ENCODE results near the gene PLAAT3.
A peak's percentile ranks its signal among the peaks of the same experiment; 100 is the strongest.
"Not testable (repeated sequence)": the region's sequence is repeated elsewhere in the genome, so short reads cannot be mapped to it uniquely, and the experiment has no call there.

PLAAT3 gene

GRCh38 chr11:63614136-63614671, at the start of gene PLAAT3:
PLAAT3 (minus strand) TSS chr11:63614433; CDS start chr11:63614014, 419 bp downstream.
- DNase-seq (ENCODE audit: low spot score in 2 of 2) (peak in 1 of 2 donors; percentile 24), ATAC-seq (replicated peaks; ENCODE audit: extremely low read depth, poor library complexity, severe bottlenecking) (peak; percentile 50)
- peak within 1 kb of the TSS; percentile 90 for H3K4me3 Mint-ChIP-seq
- no peaks in the 10 kb centered on the region for H3K27me3 Mint-ChIP-seq
- H3K9me3 Mint-ChIP-seq: no peaks in the 10 kb centered on the region
- peaks cover 33% of the 10 kb centered on the region for H3K4me1 Mint-ChIP-seq
- H3K36me3 Mint-ChIP-seq (ENCODE audit: insufficient read depth): peaks cover 7% of the 10 kb centered on the region
- peak within 1 kb of the TSS; percentile 94 for H3K27ac Mint-ChIP-seq (ENCODE audit: low read depth)

- Mint-ChIP-seq H3K36me3 (ENCODE audit: insufficient read depth) (peaks cover 3% of the 10 kb centered on the region), H3K4me1 (peaks cover 38% of the 10 kb centered on the region), H3K9me3 (no peaks in the 10 kb centered on the region), H3K27ac (ENCODE audit: low read depth) (no peak overlapping the region), H3K27me3 (no peaks in the 10 kb centered on the region), H3K4me3 (no peak overlapping the region)
- no peak for DNase-seq (ENCODE audit: low spot score in 2 of 2)
- no peak for ATAC-seq (replicated peaks; ENCODE audit: extremely low read depth, poor library complexity, severe bottlenecking)
Measured at GRCh38 chr11:63663809-63664208, 49.6 kb upstream of the PLAAT3 start.

GRCh38 chr11:63660972-63661371, 46.7 kb upstream of the PLAAT3 start:
- H3K9me3 Mint-ChIP-seq: no peaks in the 10 kb centered on the region
- no peak for ATAC-seq (replicated peaks; ENCODE audit: extremely low read depth, poor library complexity, severe bottlenecking)

GRCh38 chr11:63652671-63653070, 38.4 kb upstream of the PLAAT3 start:
- peak overlapping the region; percentile 32 for H3K27ac Mint-ChIP-seq (ENCODE audit: low read depth)
- ATAC-seq (replicated peaks; ENCODE audit: extremely low read depth, poor library complexity, severe bottlenecking) (no peak), DNase-seq (ENCODE audit: low spot score in 2 of 2) (no peak)
- no peak overlapping the region for H3K4me3 Mint-ChIP-seq
- no peaks in the 10 kb centered on the region for H3K27me3 Mint-ChIP-seq
- no peaks in the 10 kb centered on the region for H3K9me3 Mint-ChIP-seq
- H3K36me3 Mint-ChIP-seq (ENCODE audit: insufficient read depth): peaks cover 43% of the 10 kb centered on the region
- peaks cover 21% of the 10 kb centered on the region for H3K4me1 Mint-ChIP-seq

More at GRCh38 chr11:63660972-63661371, 46.7 kb upstream of the PLAAT3 start:
- DNase-seq (ENCODE audit: low spot score in 2 of 2): no peak
- H3K36me3 Mint-ChIP-seq (ENCODE audit: insufficient read depth): peaks cover 15% of the 10 kb centered on the region
- no peak overlapping the region for H3K4me3 Mint-ChIP-seq
- H3K27me3 Mint-ChIP-seq: no peaks in the 10 kb centered on the region
- H3K4me1 Mint-ChIP-seq: peaks cover 33% of the 10 kb centered on the region
- peak overlapping the region; percentile 78 for H3K27ac Mint-ChIP-seq (ENCODE audit: low read depth)

GRCh38 chr11:63643205-63643604, 29.0 kb upstream of the PLAAT3 start:
- DNase-seq (ENCODE audit: low spot score in 2 of 2) (no peak), ATAC-seq (replicated peaks; ENCODE audit: extremely low read depth, poor library complexity, severe bottlenecking) (no peak)
- Mint-ChIP-seq H3K36me3 (ENCODE audit: insufficient read depth) (peaks cover 39% of the 10 kb centered on the region), H3K27ac (ENCODE audit: low read depth) (no peak overlapping the region), H3K27me3 (no peaks in the 10 kb centered on the region), H3K4me3 (no peak overlapping the region), H3K4me1 (no peaks in the 10 kb centered on the region), H3K9me3 (no peaks in the 10 kb centered on the region)

- Mint-ChIP-seq H3K27me3 (no peaks in the 10 kb centered on the region), H3K36me3 (ENCODE audit: insufficient read depth) (peaks cover 32% of the 10 kb centered on the region), H3K4me3 (no peak overlapping the region), H3K4me1 (no peaks in the 10 kb centered on the region), H3K9me3 (no peaks in the 10 kb centered on the region), H3K27ac (ENCODE audit: low read depth) (no peak overlapping the region)
- DNase-seq (ENCODE audit: low spot score in 2 of 2) (no peak), ATAC-seq (replicated peaks; ENCODE audit: extremely low read depth, poor library complexity, severe bottlenecking) (no peak)
Measured at GRCh38 chr11:63641727-63642126, 27.5 kb upstream of the PLAAT3 start.

GRCh38 chr11:63639199-63639832, 25.1 kb upstream of the PLAAT3 start:
- no peak overlapping the region for H3K4me3 Mint-ChIP-seq
- H3K9me3 Mint-ChIP-seq: no peaks in the 10 kb centered on the region
- H3K27me3 Mint-ChIP-seq: no peaks in the 10 kb centered on the region
- ATAC-seq (replicated peaks; ENCODE audit: extremely low read depth, poor library complexity, severe bottlenecking) (no peak), DNase-seq (ENCODE audit: low spot score in 2 of 2) (no peak)
- peaks cover 6% of the 10 kb centered on the region for H3K4me1 Mint-ChIP-seq
- H3K36me3 Mint-ChIP-seq (ENCODE audit: insufficient read depth): peaks cover 28% of the 10 kb centered on the region
- peak overlapping the region; percentile 11 for H3K27ac Mint-ChIP-seq (ENCODE audit: low read depth)

- H3K4me3 Mint-ChIP-seq; H3K4me1 Mint-ChIP-seq; H3K27me3 Mint-ChIP-seq; DNase-seq (ENCODE audit: low spot score in 2 of 2); H3K9me3 Mint-ChIP-seq; H3K27ac Mint-ChIP-seq (ENCODE audit: low read depth); ATAC-seq (replicated peaks; ENCODE audit: extremely low read depth, poor library complexity, severe bottlenecking): not testable (repeated sequence)
- H3K36me3 Mint-ChIP-seq (ENCODE audit: insufficient read depth): peaks cover 26% of the 10 kb centered on the region
Measured at GRCh38 chr11:63638436-63638835, 24.2 kb upstream of the PLAAT3 start.

GRCh38 chr11:63635762-63636465, 21.7 kb upstream of the PLAAT3 start:
- Mint-ChIP-seq H3K4me3 (no peak overlapping the region), H3K36me3 (ENCODE audit: insufficient read depth) (peaks cover 33% of the 10 kb centered on the region), H3K9me3 (no peaks in the 10 kb centered on the region), H3K4me1 (peaks cover 14% of the 10 kb centered on the region), H3K27ac (ENCODE audit: low read depth) (no peak overlapping the region), H3K27me3 (no peaks in the 10 kb centered on the region)
- DNase-seq (ENCODE audit: low spot score in 2 of 2) (peak; percentile 59 to 70), ATAC-seq (replicated peaks; ENCODE audit: extremely low read depth, poor library complexity, severe bottlenecking) (peak; percentile 70)

- no peak for DNase-seq (ENCODE audit: low spot score in 2 of 2)
- no peak overlapping the region for H3K4me3 Mint-ChIP-seq
- H3K27ac Mint-ChIP-seq (ENCODE audit: low read depth): no peak overlapping the region
- peaks cover 8% of the 10 kb centered on the region for H3K4me1 Mint-ChIP-seq
- no peaks in the 10 kb centered on the region for H3K27me3 Mint-ChIP-seq
- no peak for ATAC-seq (replicated peaks; ENCODE audit: extremely low read depth, poor library complexity, severe bottlenecking)
- peaks cover 50% of the 10 kb centered on the region for H3K36me3 Mint-ChIP-seq (ENCODE audit: insufficient read depth)
- no peaks in the 10 kb centered on the region for H3K9me3 Mint-ChIP-seq
Measured at GRCh38 chr11:63629426-63629825, 15.2 kb upstream of the PLAAT3 start.

- H3K4me1 Mint-ChIP-seq: peaks cover 10% of the 10 kb centered on the region
- H3K9me3 Mint-ChIP-seq: no peaks in the 10 kb centered on the region
- H3K27ac Mint-ChIP-seq (ENCODE audit: low read depth): no peak overlapping the region
- no peak for DNase-seq (ENCODE audit: low spot score in 2 of 2)
- H3K27me3 Mint-ChIP-seq: no peaks in the 10 kb centered on the region
- no peak for ATAC-seq (replicated peaks; ENCODE audit: extremely low read depth, poor library complexity, severe bottlenecking)
- peaks cover 10% of the 10 kb centered on the region for H3K36me3 Mint-ChIP-seq (ENCODE audit: insufficient read depth)
- no peak overlapping the region for H3K4me3 Mint-ChIP-seq
Measured at GRCh38 chr11:63623513-63624140, 9.4 kb upstream of the PLAAT3 start.

GRCh38 chr11:63622323-63622722, 8.1 kb upstream of the PLAAT3 start:
- H3K4me3 Mint-ChIP-seq: no peak overlapping the region

More at GRCh38 chr11:63622323-63622722, 8.1 kb upstream of the PLAAT3 start:
- Mint-ChIP-seq H3K27me3 (no peaks in the 10 kb centered on the region), H3K27ac (ENCODE audit: low read depth) (no peak overlapping the region), H3K4me1 (peaks cover 10% of the 10 kb centered on the region), H3K36me3 (ENCODE audit: insufficient read depth) (peaks cover 3% of the 10 kb centered on the region), H3K9me3 (no peaks in the 10 kb centered on the region)
- ATAC-seq (replicated peaks; ENCODE audit: extremely low read depth, poor library complexity, severe bottlenecking) (no peak), DNase-seq (ENCODE audit: low spot score in 2 of 2) (no peak)
